ENCODE results near the gene CBY2.

DNA sequence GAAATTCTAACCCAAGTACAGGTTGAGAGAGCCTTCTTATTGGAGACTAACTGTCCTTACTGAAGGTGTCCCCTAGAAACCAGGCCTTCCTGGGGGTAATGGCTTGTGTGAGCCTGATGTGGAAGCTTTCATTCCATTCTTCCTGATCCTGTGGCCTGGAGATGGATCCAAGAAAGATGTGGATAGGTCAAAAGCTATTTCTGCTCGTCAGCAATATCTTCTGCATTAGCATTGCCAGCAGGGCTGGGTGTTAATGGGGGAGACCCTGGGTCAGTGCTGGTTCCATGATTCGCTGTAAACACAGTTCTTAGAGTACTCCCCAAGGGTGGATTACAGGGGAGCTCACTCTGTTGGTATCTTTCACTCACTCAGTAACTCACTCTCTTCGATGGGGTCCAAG, 42.9 kb downstream of the CBY2 start:
- TF ChIP-seq, protein P1, sequence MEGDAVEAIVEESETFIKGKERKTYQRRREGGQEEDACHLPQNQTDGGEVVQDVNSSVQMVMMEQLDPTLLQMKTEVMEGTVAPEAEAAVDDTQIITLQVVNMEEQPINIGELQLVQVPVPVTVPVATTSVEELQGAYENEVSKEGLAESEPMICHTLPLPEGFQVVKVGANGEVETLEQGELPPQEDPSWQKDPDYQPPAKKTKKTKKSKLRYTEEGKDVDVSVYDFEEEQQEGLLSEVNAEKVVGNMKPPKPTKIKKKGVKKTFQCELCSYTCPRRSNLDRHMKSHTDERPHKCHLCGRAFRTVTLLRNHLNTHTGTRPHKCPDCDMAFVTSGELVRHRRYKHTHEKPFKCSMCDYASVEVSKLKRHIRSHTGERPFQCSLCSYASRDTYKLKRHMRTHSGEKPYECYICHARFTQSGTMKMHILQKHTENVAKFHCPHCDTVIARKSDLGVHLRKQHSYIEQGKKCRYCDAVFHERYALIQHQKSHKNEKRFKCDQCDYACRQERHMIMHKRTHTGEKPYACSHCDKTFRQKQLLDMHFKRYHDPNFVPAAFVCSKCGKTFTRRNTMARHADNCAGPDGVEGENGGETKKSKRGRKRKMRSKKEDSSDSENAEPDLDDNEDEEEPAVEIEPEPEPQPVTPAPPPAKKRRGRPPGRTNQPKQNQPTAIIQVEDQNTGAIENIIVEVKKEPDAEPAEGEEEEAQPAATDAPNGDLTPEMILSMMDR (IDR thresholded peaks at IDR 0.05; ENCODE audit: low read length) = no peak
- TF ChIP-seq EZH2 (IDR thresholded peaks at IDR 0.05; ENCODE audit: borderline replicate concordance, low read length) = no peak
